Measurements from ENCODE around the gene CEP85. TPM values are rescaled to one million over a fixed set of nuclear protein-coding genes. Genes with fewer than 3 reads are reported as not detected.

CEP85 gene
- total and polyA plus RNA-seq, 10 donors: 3.9 to 14.9 (median 9.5) TPM

GRCh38 chr1:26284597-26285347 is 50.8 kb downstream of the CEP85 start:
- peak; percentile 94 for DNase-seq
- Histone ChIP-seq H3K4me1 (peaks cover 71 to 98% (median 93%) of the 10 kb centered on the region in 6 donors), H3K27me3 (replicated peaks in 1 of 7) (no peaks in the 10 kb centered on the region), H3K9me3 (no peaks in the 10 kb centered on the region), H3K27ac (peak overlapping the region; percentile 84 to 99 (median 94)), H3K4me3 (peak overlapping the region in 1 of 8 donors; percentile 36), H3K36me3 (peaks cover 0 to 47% (median 11%) of the 10 kb centered on the region in 6 donors)
- intact Hi-C loops (cut with DNase I; ENCODE audit: low total_unique reads): loop anchor here (2.0 kb wide), 1 partner anchor 36 kb away; no protein-coding TSS in a partner anchor
- TF ChIP-seq POLR2A (IDR thresholded peaks at IDR 0.05) (peak in 1 of 3 donors; percentile 6), POLR2AphosphoS5 (IDR thresholded peaks at IDR 0.05) (peak; percentile 58 to 78 (median 73)), CTCF (IDR thresholded peaks at IDR 0.05 in 8 of 11, conservative IDR thresholded peaks at IDR 0.05 in 3 of 11) (peak; percentile 74 to 90 (median 79))
- WGBS, 5 donors: 13 to 25% (median 20%) methylated on average over 16 to 22 of the region's 22 CpGs

- Histone ChIP-seq H3K9me3 (no peaks in the 10 kb centered on the region), H3K27ac (peak overlapping the region; percentile 84 to 99 (median 94)), H3K36me3 (peaks cover 0 to 47% (median 11%) of the 10 kb centered on the region in 6 donors), H3K4me1 (peaks cover 76 to 100% (median 99%) of the 10 kb centered on the region in 6 donors), H3K4me3 (peak overlapping the region in 1 of 8 donors; percentile 36), H3K27me3 (replicated peaks in 1 of 7) (no peaks in the 10 kb centered on the region)
- TF ChIP-seq POLR2AphosphoS5 (IDR thresholded peaks at IDR 0.05) (peak; percentile 18 to 32 (median 30)), POLR2A (IDR thresholded peaks at IDR 0.05) (no peak), CTCF (IDR thresholded peaks at IDR 0.05 in 8 of 11, conservative IDR thresholded peaks at IDR 0.05 in 3 of 11) (peak in 5 of 11 experiments; percentile 10 to 53 (median 22))
- peak; percentile 85 for DNase-seq
- WGBS, 5 donors: 83 to 90% (median 89%) methylated on average over 13 to 19 of the region's 19 CpGs
- intact Hi-C loops (cut with DNase I; ENCODE audit: low total_unique reads): loop anchor here (2.0 kb wide), 1 partner anchor 35 kb away; no protein-coding TSS in a partner anchor
Measured at GRCh38 chr1:26285366-26286063, 51.5 kb downstream of the CEP85 start.

GRCh38 chr1:26286064-26286416 is 52.0 kb downstream of the CEP85 start:
- H3K4me3 ChIP-seq: no peak overlapping the region
- TF ChIP-seq CTCF (IDR thresholded peaks at IDR 0.05 in 8 of 11, conservative IDR thresholded peaks at IDR 0.05 in 3 of 11): no peak
- TF ChIP-seq POLR2A (IDR thresholded peaks at IDR 0.05): no peak
- TF ChIP-seq POLR2AphosphoS5 (IDR thresholded peaks at IDR 0.05): no peak
- H3K4me1 ChIP-seq: peaks cover 76 to 100% (median 99%) of the 10 kb centered on the region in 6 donors
- no peaks in the 10 kb centered on the region for H3K9me3 ChIP-seq
- H3K27ac ChIP-seq: peak overlapping the region; percentile 84 to 99 (median 94)
- H3K27me3 ChIP-seq (replicated peaks in 1 of 7): no peaks in the 10 kb centered on the region
- WGBS, 5 donors: 83 to 94% (median 86%) methylated on average over 2 of the region's 2 CpGs
- no peak for DNase-seq
- intact Hi-C loops (cut with DNase I; ENCODE audit: low total_unique reads): no loop called here
- peaks cover 0 to 41% (median 11%) of the 10 kb centered on the region in 6 donors for H3K36me3 ChIP-seq

Data from spleen (tissue), 11 donors.